GM23338 (cell line): Measurements from ENCODE around the gene PTPRH. TPM values are rescaled to one million over a fixed set of nuclear protein-coding genes. Genes with fewer than 3 reads are reported as not detected.

Source experiments
- ATAC-seq: fragments of 200-7000 bp; cut with Tn5 transposase; 3 replicates; pipeline ENCODE4 v1.9.1; 2020
- DNase-seq: peaks from one replicate; pipeline ENCODE4 v3.0.0-alpha.2; 2015; ENCODE audit warnings: low spot score
- H2AFZ ChIP-seq: fragments of 200-600 bp; sonication (generic); 2 replicates; pipeline ENCODE4 v1.8.0; 2016; ENCODE audit warnings: antibody characterized with exemption, mild to moderate bottlenecking, moderate library complexity
- H3F3A ChIP-seq: fragments of 200-600 bp; sonication (generic); replicated peaks from 2 replicates; pipeline ENCODE4 v1.8.0; 2017; ENCODE audit warnings: antibody characterized with exemption, mixed run types, low read depth
- H3K27ac ChIP-seq: fragments of 200-600 bp; sonication (generic); 2 replicates; pipeline ENCODE4 v1.6.1; 2016; ENCODE audit warnings: low read depth
- H3K27me3 ChIP-seq: fragments of 200-600 bp; sonication (generic); 2 replicates; pipeline ENCODE4 v1.8.0; 2016; ENCODE audit warnings: mild to moderate bottlenecking, mixed run types, moderate library complexity; ENCODE audit not compliant: insufficient read depth
- H3K36me3 ChIP-seq: fragments of 200-600 bp; sonication (generic); 2 replicates; pipeline ENCODE4 v1.8.0; 2016; ENCODE audit warnings: mild to moderate bottlenecking; ENCODE audit not compliant: insufficient read depth
- H3K4me1 ChIP-seq: fragments of 200-600 bp; sonication (generic); 2 replicates; pipeline ENCODE4 v1.8.0; 2016; ENCODE audit warnings: mild to moderate bottlenecking, moderate library complexity; ENCODE audit not compliant: insufficient read depth
- H3K4me2 ChIP-seq: fragments of 200-600 bp; sonication (generic); 2 replicates; pipeline ENCODE4 v1.7.1; 2017; ENCODE audit warnings: mixed run types
- H3K4me3 ChIP-seq: fragments of 200-600 bp; sonication (generic); 2 replicates; pipeline ENCODE4 v1.6.1; 2016; ENCODE audit warnings: mixed run types
- H3K79me2 ChIP-seq: fragments of 200-600 bp; sonication (generic); replicated peaks from 2 replicates; pipeline ENCODE4 v1.8.0; 2017; ENCODE audit warnings: mild to moderate bottlenecking; ENCODE audit not compliant: insufficient read depth
- H3K9me2 ChIP-seq: fragments of 200-600 bp; sonication (generic); 2 replicates; pipeline ENCODE4 v1.8.0; 2017; ENCODE audit not compliant: insufficient read depth
- H4K20me1 ChIP-seq: fragments of 200-600 bp; sonication (generic); replicated peaks from 2 replicates; pipeline ENCODE4 v1.8.0; 2017; ENCODE audit warnings: mild to moderate bottlenecking; ENCODE audit not compliant: insufficient read depth
- H3K27ac Mint-ChIP-seq: 2 replicates; pipeline ENCODE4 v1.8.0; 2020; ENCODE audit warnings: inconsistent platforms, mild to moderate bottlenecking, moderate library complexity, mixed read lengths
- H3K27me3 Mint-ChIP-seq: 3 replicates; pipeline ENCODE4 v1.8.0; 2022; ENCODE audit warnings: low read depth, mild to moderate bottlenecking, moderate library complexity, mixed read lengths, inconsistent platforms; ENCODE audit not compliant: insufficient read depth, poor library complexity
- H3K36me3 Mint-ChIP-seq: 3 replicates; pipeline ENCODE4 v1.8.0; 2021; ENCODE audit warnings: low read depth, mild to moderate bottlenecking, inconsistent platforms, moderate library complexity, mixed read lengths
- H3K4me1 Mint-ChIP-seq: 3 replicates; pipeline ENCODE4 v1.8.0; 2020; ENCODE audit warnings: mild to moderate bottlenecking, inconsistent platforms, mixed read lengths
- H3K4me3 Mint-ChIP-seq: 3 replicates; pipeline ENCODE4 v1.8.0; 2021; ENCODE audit warnings: moderate library complexity, mild to moderate bottlenecking, inconsistent platforms, mixed read lengths
- H3K9me3 Mint-ChIP-seq: 3 replicates; pipeline ENCODE4 v1.8.0; 2020; ENCODE audit warnings: moderate library complexity, mild to moderate bottlenecking, inconsistent platforms, mixed read lengths
- CREB1 ChIP-seq: fragments of 250-450 bp; sonication (Bioruptor Pico); IDR thresholded peaks from 2 replicates; pipeline ENCODE4 v1.5.0; 2020; ENCODE audit warnings: low read depth, mild to moderate bottlenecking, moderate library complexity
- CTCF ChIP-seq, 2 experiments: fragments of 200-600 bp in 1 of 2; sonication (generic) in 1 of 2; conservative IDR thresholded peaks; 2 replicates each; pipeline versions ENCODE4 v1.5.1 to v1.6.1; 2016 to 2017; ENCODE audit warnings: antibody characterized with exemption in 2 of 2, low read depth in 2 of 2, mild to moderate bottlenecking in 2 of 2, moderate library complexity in 1 of 2
- ETS1 ChIP-seq: IDR thresholded peaks from 2 replicates; pipeline ENCODE4 v1.6.1; 2016; ENCODE audit warnings: antibody characterized with exemption
- EZH2 ChIP-seq: fragments of 200-600 bp; sonication (generic); IDR thresholded peaks from one replicate; pipeline ENCODE4 v1.8.0; 2017; ENCODE audit warnings: antibody characterized with exemption, mild to moderate bottlenecking, low read depth; ENCODE audit not compliant: unreplicated experiment
- EZH2phosphoT487 ChIP-seq: fragments of 200-600 bp; sonication (generic); IDR thresholded peaks from one replicate; pipeline ENCODE4 v1.8.1; 2018; ENCODE audit warnings: antibody characterized with exemption; ENCODE audit not compliant: unreplicated experiment
- JUNB ChIP-seq: IDR thresholded peaks from one replicate; pipeline ENCODE4 v1.6.1; 2016; ENCODE audit warnings: antibody characterized with exemption; ENCODE audit not compliant: unreplicated experiment
- NANOG ChIP-seq: IDR thresholded peaks from 2 replicates; pipeline ENCODE4 v1.6.1; 2016; ENCODE audit warnings: antibody characterized with exemption, borderline replicate concordance
- POLR2AphosphoS5 ChIP-seq: IDR thresholded peaks from 2 replicates; pipeline ENCODE4 v1.6.1; 2016; ENCODE audit warnings: antibody characterized with exemption, low read depth
- REST ChIP-seq: IDR thresholded peaks from one replicate; pipeline ENCODE4 v1.6.1; 2018; ENCODE audit warnings: antibody characterized with exemption; ENCODE audit not compliant: unreplicated experiment
- STAT1 ChIP-seq: IDR thresholded peaks from one replicate; pipeline ENCODE4 v1.6.1; 2016; ENCODE audit warnings: antibody characterized with exemption; ENCODE audit not compliant: unreplicated experiment
- ZNF114 ChIP-seq: fragments of 250-450 bp; sonication (Bioruptor Pico); IDR thresholded peaks from 2 replicates; pipeline ENCODE4 v1.5.0; 2020; ENCODE audit warnings: mild to moderate bottlenecking, moderate library complexity
- polyA plus RNA-seq: library from polyadenylated mRNA; unstranded; fragments of >200 nt; fragmentation: Nextera tagmentation; extraction: Ambion mirVana; gene quantifications from 2 replicates; pipeline ENCODE4 v1.2.1, GENCODE V29; 2016
- total RNA-seq: library from RNA; depleted of rRNA; stranded (reverse); fragments of >200 nt; shearing (Covaris generic); gene quantifications from 2 replicates; pipeline ENCODE4 v1.2.3, GENCODE V29; 2014

The PTPRH gene
- total and polyA plus RNA-seq, 2 experiments from 2014 or later, result 0.16 to 2.1 TPM

- TF ChIP-seq REST (no peak), CREB1 (CRISPR knock-in tag) (no peak), EZH2 (no peak), CTCF (conservative IDR thresholded peaks at IDR 0.05; ENCODE audit: low read depth in 2 of 2) (no peak), POLR2AphosphoS5 (no peak), JUNB (no peak), STAT1 (no peak), EZH2phosphoT487 (no peak), ZNF114 (CRISPR knock-in tag) (no peak), ETS1 (no peak), NANOG (no peak)
Observed at GRCh38 chr19:55227241-55228014, 18.1 kb upstream of the PTPRH start (continued).

- DNase-seq, result no peak
- TF ChIP-seq STAT1, result no peak
- no peak for TF ChIP-seq POLR2AphosphoS5
- TF ChIP-seq CREB1 (CRISPR knock-in tag), result no peak
- no peak for TF ChIP-seq ETS1
Observed at GRCh38 chr19:55226788-55227187, 17.5 kb upstream of the PTPRH start.

More at GRCh38 chr19:55226788-55227187, 17.5 kb upstream of the PTPRH start:
- Histone ChIP-seq H3K4me3 (no peak overlapping the region), H3K4me2 (no peak overlapping the region), H3K27me3 (no peaks in the 10 kb centered on the region), H3F3A (no peaks in the 10 kb centered on the region), H3K27ac (no peak overlapping the region), H3K79me2 (no peaks in the 10 kb centered on the region), H4K20me1 (no peaks in the 10 kb centered on the region; the same call in 1 of the 2 replicates), H3K36me3 (no peaks in the 10 kb centered on the region; the same call in 1 of the 2 replicates), H2AFZ (no peak overlapping the region), H3K9me2 (no peaks in the 10 kb centered on the region), H3K4me1 (no peaks in the 10 kb centered on the region)
- H3K4me1 Mint-ChIP-seq, result peaks cover 4% of the 10 kb centered on the region; the same call in 2 of the 3 replicates
- H3K4me3 Mint-ChIP-seq, result no peak overlapping the region; the same call in 2 of the 3 replicates
- no peak overlapping the region for H3K27ac Mint-ChIP-seq
- peaks cover 13% of the 10 kb centered on the region for H3K27me3 Mint-ChIP-seq
- peaks cover 9% of the 10 kb centered on the region; the same call in 1 of the 3 replicates for H3K36me3 Mint-ChIP-seq
- no peaks in the 10 kb centered on the region; the same call in 2 of the 3 replicates for H3K9me3 Mint-ChIP-seq
- ATAC-seq, result no peak
